Measurements from ENCODE around the gene PHACTR3.

Gene PHACTR3

DNA sequence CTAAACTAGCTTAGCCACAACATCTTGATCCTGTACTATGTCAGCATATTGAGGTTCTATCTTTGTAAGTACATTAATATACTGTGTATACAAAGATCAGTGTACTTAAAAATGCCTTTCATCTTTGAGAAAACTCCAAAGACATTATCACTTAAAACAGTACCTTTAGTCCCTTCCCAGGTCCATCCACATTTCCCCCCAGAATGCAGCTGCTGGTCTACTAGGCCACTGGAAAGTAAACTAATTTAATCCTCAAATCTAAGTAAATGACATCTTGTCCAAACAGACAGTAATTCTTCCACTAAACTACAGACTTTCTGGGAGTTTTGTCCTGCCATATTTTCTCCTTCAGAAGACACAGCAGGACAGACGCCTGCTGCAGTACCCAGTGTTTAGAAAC lies 260.4 kb downstream of the PHACTR3 start:
- Histone ChIP-seq H4K20me1 (ENCODE audit: control insufficient read depth, insufficient read depth, low read depth, low read length) (no peaks in the 10 kb centered on the region), H3K79me2 (ENCODE audit: control insufficient read depth, low read length) (no peaks in the 10 kb centered on the region), H3K27ac (ENCODE audit: low read depth, low read length) (no peak overlapping the region), H3K9me2 (replicated peaks; ENCODE audit: control insufficient read depth, low read length) (no peaks in the 10 kb centered on the region), H3K9me3 (ENCODE audit: control insufficient read depth, insufficient read depth, low read length) (no peaks in the 10 kb centered on the region), H3K4me2 (ENCODE audit: low read length) (no peak overlapping the region), H3K27me3 (ENCODE audit: control insufficient read depth, low read length) (peaks cover 5% of the 10 kb centered on the region), H3K4me1 (ENCODE audit: control insufficient read depth, low read length) (no peaks in the 10 kb centered on the region), H3K4me3 (ENCODE audit: low read length) (no peak overlapping the region), H3F3A (ENCODE audit: control insufficient read depth, insufficient read depth) (no peaks in the 10 kb centered on the region), H3K36me3 (ENCODE audit: control insufficient read depth, low read length) (no peaks in the 10 kb centered on the region)
- TF ChIP-seq EZH2phosphoT487 (IDR thresholded peaks at IDR 0.05; ENCODE audit: borderline replicate concordance, low read length), result no peak
- TF ChIP-seq, protein P1, sequence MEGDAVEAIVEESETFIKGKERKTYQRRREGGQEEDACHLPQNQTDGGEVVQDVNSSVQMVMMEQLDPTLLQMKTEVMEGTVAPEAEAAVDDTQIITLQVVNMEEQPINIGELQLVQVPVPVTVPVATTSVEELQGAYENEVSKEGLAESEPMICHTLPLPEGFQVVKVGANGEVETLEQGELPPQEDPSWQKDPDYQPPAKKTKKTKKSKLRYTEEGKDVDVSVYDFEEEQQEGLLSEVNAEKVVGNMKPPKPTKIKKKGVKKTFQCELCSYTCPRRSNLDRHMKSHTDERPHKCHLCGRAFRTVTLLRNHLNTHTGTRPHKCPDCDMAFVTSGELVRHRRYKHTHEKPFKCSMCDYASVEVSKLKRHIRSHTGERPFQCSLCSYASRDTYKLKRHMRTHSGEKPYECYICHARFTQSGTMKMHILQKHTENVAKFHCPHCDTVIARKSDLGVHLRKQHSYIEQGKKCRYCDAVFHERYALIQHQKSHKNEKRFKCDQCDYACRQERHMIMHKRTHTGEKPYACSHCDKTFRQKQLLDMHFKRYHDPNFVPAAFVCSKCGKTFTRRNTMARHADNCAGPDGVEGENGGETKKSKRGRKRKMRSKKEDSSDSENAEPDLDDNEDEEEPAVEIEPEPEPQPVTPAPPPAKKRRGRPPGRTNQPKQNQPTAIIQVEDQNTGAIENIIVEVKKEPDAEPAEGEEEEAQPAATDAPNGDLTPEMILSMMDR (IDR thresholded peaks at IDR 0.05; ENCODE audit: low read depth, low read length, poor library complexity, severe bottlenecking), result no peak

- no peaks in the 10 kb centered on the region for H3K4me1 ChIP-seq (ENCODE audit: control insufficient read depth, low read length)
- H3K79me2 ChIP-seq (ENCODE audit: control insufficient read depth, low read length), result no peaks in the 10 kb centered on the region
- H3K27ac ChIP-seq (ENCODE audit: low read depth, low read length), result no peak overlapping the region
- H3F3A ChIP-seq (ENCODE audit: control insufficient read depth, insufficient read depth), result no peaks in the 10 kb centered on the region
- no peaks in the 10 kb centered on the region for H3K9me2 ChIP-seq (replicated peaks; ENCODE audit: control insufficient read depth, low read length)
- no peak overlapping the region for H3K4me2 ChIP-seq (ENCODE audit: low read length)
- H3K9me3 ChIP-seq (ENCODE audit: control insufficient read depth, insufficient read depth, low read length), result no peaks in the 10 kb centered on the region
- H4K20me1 ChIP-seq (ENCODE audit: control insufficient read depth, insufficient read depth, low read depth, low read length), result no peaks in the 10 kb centered on the region
- peaks cover 5% of the 10 kb centered on the region for H3K27me3 ChIP-seq (ENCODE audit: control insufficient read depth, low read length)
- TF ChIP-seq, protein P1 (IDR thresholded peaks at IDR 0.05; ENCODE audit: low read depth, low read length, poor library complexity, severe bottlenecking), result no peak
- TF ChIP-seq EZH2phosphoT487 (IDR thresholded peaks at IDR 0.05; ENCODE audit: borderline replicate concordance, low read length), result no peak
- no peak overlapping the region for H3K4me3 ChIP-seq (ENCODE audit: low read length)
- no peaks in the 10 kb centered on the region for H3K36me3 ChIP-seq (ENCODE audit: control insufficient read depth, low read length)
Observed at GRCh38 chr20:59866338-59866737, 262.0 kb downstream of the PHACTR3 start.

- H3K79me2 ChIP-seq (ENCODE audit: control insufficient read depth, low read length), result no peaks in the 10 kb centered on the region
Observed at GRCh38 chr20:59871096-59871495, 266.8 kb downstream of the PHACTR3 start.

More at GRCh38 chr20:59871096-59871495, 266.8 kb downstream of the PHACTR3 start:
- Histone ChIP-seq H3K27me3 (ENCODE audit: control insufficient read depth, low read length) (no peaks in the 10 kb centered on the region), H3K4me1 (ENCODE audit: control insufficient read depth, low read length) (no peaks in the 10 kb centered on the region), H3K36me3 (ENCODE audit: control insufficient read depth, low read length) (no peaks in the 10 kb centered on the region), H3K27ac (ENCODE audit: low read depth, low read length) (no peak overlapping the region), H3K4me3 (ENCODE audit: low read length) (no peak overlapping the region), H3K9me3 (ENCODE audit: control insufficient read depth, insufficient read depth, low read length) (no peaks in the 10 kb centered on the region), H3F3A (ENCODE audit: control insufficient read depth, insufficient read depth) (no peaks in the 10 kb centered on the region), H4K20me1 (ENCODE audit: control insufficient read depth, insufficient read depth, low read depth, low read length) (no peaks in the 10 kb centered on the region), H3K9me2 (replicated peaks; ENCODE audit: control insufficient read depth, low read length) (no peaks in the 10 kb centered on the region), H3K4me2 (ENCODE audit: low read length) (no peak overlapping the region)
- TF ChIP-seq EZH2phosphoT487 (IDR thresholded peaks at IDR 0.05; ENCODE audit: borderline replicate concordance, low read length), result no peak
- TF ChIP-seq, protein P1 (IDR thresholded peaks at IDR 0.05; ENCODE audit: low read depth, low read length, poor library complexity, severe bottlenecking), result no peak
